H1 (cell line): ENCODE measurements around the gene POLR2I. TPM values are rescaled to one million over a fixed set of nuclear protein-coding genes. Genes with fewer than 3 reads are reported as not detected.

Experiments used
- BCL11A ChIP-seq, 2 experiments: IDR thresholded peaks; one replicate each; pipeline ENCODE4 v1.6.1; 2011; ENCODE audit warnings: low read depth in 2 of 2, low read length in 2 of 2, mild to moderate bottlenecking in 2 of 2
- CHD7 ChIP-seq: fragments of 300-600 bp; sonication (generic); IDR thresholded peaks from 2 replicates; pipeline ENCODE4 v1.7.1; 2012; ENCODE audit warnings: low read length, moderate library complexity, mild to moderate bottlenecking, inconsistent platforms; ENCODE audit not compliant: insufficient replicate concordance
- EGR1 ChIP-seq: IDR thresholded peaks from 2 replicates; pipeline ENCODE4 v1.6.1; 2011; ENCODE audit warnings: low read depth, low read length, borderline replicate concordance
- FOSL1 ChIP-seq: IDR thresholded peaks from 2 replicates; pipeline ENCODE4 v1.6.1; 2011; ENCODE audit warnings: mild to moderate bottlenecking, low read depth, low read length, moderate library complexity; ENCODE audit not compliant: insufficient read depth
- GTF2F1 ChIP-seq: IDR thresholded peaks from 2 replicates; pipeline ENCODE4 v1.6.1; 2012; ENCODE audit warnings: low read depth, low read length, improper control_type of control experiment, borderline replicate concordance
- RBBP5 ChIP-seq: IDR thresholded peaks from 2 replicates; pipeline ENCODE4 v1.7.1; 2012; ENCODE audit warnings: low read depth, mild to moderate bottlenecking, inconsistent platforms, low read length, moderate library complexity, borderline replicate concordance
- SIX5 ChIP-seq: IDR thresholded peaks from 2 replicates; pipeline ENCODE4 v1.6.1; 2011; ENCODE audit warnings: mild to moderate bottlenecking, low read depth, low read length
- TBP ChIP-seq: IDR thresholded peaks from 2 replicates; pipeline ENCODE4 v1.6.1; 2011; ENCODE audit warnings: low read depth, low read length, improper control_type of control experiment
- polyA plus RNA-seq, 7 experiments: library from polyadenylated mRNA; depleted of rRNA in 3 of 7; stranded (reverse) in 5 of 7; unstranded in 2 of 7; fragments of >200 nt in 5 of 7; fragments of 200-250 nt in 2 of 7; gene quantifications; 1 replicate in 5 of 7; 2 replicates in 1 of 7; 4 replicates in 1 of 7; pipeline versions ENCODE4 v1.2.1 to v1.2.3, GENCODE V29; 2011 to 2013; ENCODE audit warnings: missing spikeins in 2 of 7, mixed read lengths in 2 of 7
- total RNA-seq: library from RNA; stranded (reverse); fragmentation: NEBNext Ultra II Directional; extraction: Animal tissue kit (Norgen Biotek cat#: 25700); gene quantifications from 2 replicates; pipeline ENCODE4 v1.2.1, GENCODE V29; 2021

POLR2I gene
- total and polyA plus RNA-seq, 2 of the 8 experiments (the other 6 are each of a cell fraction or from before 2014, with no cell fraction given): 143 to 150 TPM

- TF ChIP-seq CHD7: no peak
- no peak for TF ChIP-seq SIX5
- TF ChIP-seq FOSL1: no peak
- TF ChIP-seq TBP: no peak
- no peak for TF ChIP-seq BCL11A (IDR thresholded peaks at IDR 0.05; ENCODE audit: low read depth in 2 of 2, low read length in 2 of 2)
- no peak for TF ChIP-seq EGR1
- TF ChIP-seq RBBP5: no peak
- TF ChIP-seq GTF2F1: no peak
Observed at GRCh38 chr19:36142496-36142895, 27.8 kb upstream of the POLR2I start (continued).
